Suprapubic skin (tissue), 4 donors: ENCODE results near the gene ZNF740.

Source experiments
- EP300 ChIP-seq: sonication (generic); formaldehyde crosslinking; IDR thresholded peaks from one replicate; pipeline ENCODE4 v1.6.1; 2017; ENCODE audit warnings: antibody characterized with exemption
- POLR2A ChIP-seq, 2 donors: fragments of 450-650 bp; IDR thresholded peaks; one replicate each; pipeline ENCODE4 v1.6.1; 2017; ENCODE audit warnings: antibody characterized with exemption in 2 of 2, mild to moderate bottlenecking in 2 of 2, moderate library complexity in 2 of 2
- POLR2AphosphoS5 ChIP-seq, 3 donors: sonication (generic); formaldehyde crosslinking; IDR thresholded peaks; one replicate each; pipeline ENCODE4 v1.6.1; 2017; ENCODE audit warnings: antibody characterized with exemption in 3 of 3
- TF ChIP-seq, protein P1 (sequence below), 2 donors: fragments of 200-600 bp in 1 of 2; fragments of 450-650 bp in 1 of 2; sonication (generic) in 1 of 2; IDR thresholded peaks; one replicate each; pipeline ENCODE4 v1.5.1; 2016 to 2019; ENCODE audit warnings: antibody characterized with exemption in 2 of 2, mild to moderate bottlenecking in 1 of 2, moderate library complexity in 1 of 2

DNA sequence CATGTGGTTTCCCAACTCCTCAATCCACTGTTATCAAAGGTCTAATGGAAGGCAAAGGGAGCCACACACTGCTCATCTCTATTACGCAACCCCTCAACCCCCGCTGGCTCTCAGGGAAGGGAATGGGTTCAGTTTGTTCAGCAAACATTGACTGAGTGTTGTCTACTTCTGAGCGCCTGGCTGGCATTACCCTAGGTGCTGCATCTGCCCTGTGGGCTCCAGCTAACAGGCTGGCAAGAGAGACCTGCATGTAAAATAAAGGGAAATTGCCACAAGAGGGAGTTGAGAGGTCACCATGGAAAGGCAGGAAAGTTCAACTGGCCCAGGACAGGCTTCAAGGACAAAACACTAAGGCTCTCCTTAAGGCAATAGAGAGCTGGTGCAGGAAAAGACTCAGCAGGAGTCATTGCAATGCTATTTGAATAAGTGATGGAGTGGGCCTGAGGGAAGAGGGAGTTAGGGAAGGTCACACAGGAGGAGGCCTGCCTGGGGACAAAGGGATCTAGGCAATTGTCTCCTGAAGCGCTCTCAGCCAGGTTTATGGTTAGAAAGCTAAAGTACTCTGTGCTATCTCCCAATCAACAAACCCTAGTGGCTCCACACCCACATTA is 5.5 kb upstream of the ZNF740 start:
- TF ChIP-seq POLR2A (IDR thresholded peaks at IDR 0.05) (no peak), EP300 (no peak), POLR2AphosphoS5 (IDR thresholded peaks at IDR 0.05) (no peak)
- TF ChIP-seq, protein P1, sequence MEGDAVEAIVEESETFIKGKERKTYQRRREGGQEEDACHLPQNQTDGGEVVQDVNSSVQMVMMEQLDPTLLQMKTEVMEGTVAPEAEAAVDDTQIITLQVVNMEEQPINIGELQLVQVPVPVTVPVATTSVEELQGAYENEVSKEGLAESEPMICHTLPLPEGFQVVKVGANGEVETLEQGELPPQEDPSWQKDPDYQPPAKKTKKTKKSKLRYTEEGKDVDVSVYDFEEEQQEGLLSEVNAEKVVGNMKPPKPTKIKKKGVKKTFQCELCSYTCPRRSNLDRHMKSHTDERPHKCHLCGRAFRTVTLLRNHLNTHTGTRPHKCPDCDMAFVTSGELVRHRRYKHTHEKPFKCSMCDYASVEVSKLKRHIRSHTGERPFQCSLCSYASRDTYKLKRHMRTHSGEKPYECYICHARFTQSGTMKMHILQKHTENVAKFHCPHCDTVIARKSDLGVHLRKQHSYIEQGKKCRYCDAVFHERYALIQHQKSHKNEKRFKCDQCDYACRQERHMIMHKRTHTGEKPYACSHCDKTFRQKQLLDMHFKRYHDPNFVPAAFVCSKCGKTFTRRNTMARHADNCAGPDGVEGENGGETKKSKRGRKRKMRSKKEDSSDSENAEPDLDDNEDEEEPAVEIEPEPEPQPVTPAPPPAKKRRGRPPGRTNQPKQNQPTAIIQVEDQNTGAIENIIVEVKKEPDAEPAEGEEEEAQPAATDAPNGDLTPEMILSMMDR (IDR thresholded peaks at IDR 0.05): no peak
